H1 (cell line): Measurements from ENCODE around the gene CCDC174. TPM values are rescaled to one million over a fixed set of nuclear protein-coding genes. Genes with fewer than 3 reads are reported as not detected.

Experiments used
- CTCF ChIA-PET: fragments of 300-600 bp; sonication (Branson Sonifier 250); formaldehyde crosslinking; loops from one replicate; lab custom pipeline; 2021; ENCODE audit not compliant: partially characterized antibody; lab: Charles Lee
- POLR2A ChIA-PET: fragments of 300-600 bp; sonication (Branson Sonifier 250); formaldehyde crosslinking; loops from one replicate; lab custom pipeline; 2021; ENCODE audit warnings: inconsistent platforms; ENCODE audit not compliant: partially characterized antibody; lab: Charles Lee
- DNase-seq, 2 experiments: peaks; one replicate each; pipeline versions ENCODE4 v3.0.0 to v3.0.0-alpha.2; 2010 to 2022; ENCODE audit warnings: low spot score in 2 of 2, low read depth in 1 of 2, mixed read lengths in 1 of 2
- FAIRE-seq: peaks from 2 replicates; lab custom pipeline; 2011; peaks lifted over from hg19 to GRCh38; lab: Jason Lieb, UNC
- H2AFZ ChIP-seq: 2 replicates; pipeline ENCODE4 v1.8.1; 2012; ENCODE audit warnings: low read length, inconsistent platforms
- H2AK5ac ChIP-seq: 2 replicates; pipeline ENCODE4 v1.6.1; 2013; ENCODE audit warnings: low read depth, low read length
- H2BK120ac ChIP-seq: replicated peaks from 2 replicates; pipeline ENCODE3; 2013; ENCODE audit warnings: low read depth, low read length, inconsistent platforms
- H2BK12ac ChIP-seq: 2 replicates; pipeline ENCODE4 v1.6.1; 2013; ENCODE audit warnings: low read depth, low read length
- H2BK15ac ChIP-seq: 2 replicates; pipeline ENCODE4 v1.6.1; 2013; ENCODE audit warnings: low read length
- H2BK20ac ChIP-seq: 2 replicates; pipeline ENCODE4 v1.6.1; 2013; ENCODE audit warnings: low read length
- H2BK5ac ChIP-seq: 2 replicates; pipeline ENCODE4 v1.6.1; 2013; ENCODE audit warnings: low read depth, low read length
- H3K14ac ChIP-seq: 2 replicates; pipeline ENCODE4 v1.6.1; 2013; ENCODE audit warnings: inconsistent platforms; ENCODE audit not compliant: insufficient read length
- H3K18ac ChIP-seq: 2 replicates; pipeline ENCODE4 v1.6.1; 2013; ENCODE audit warnings: low read length; ENCODE audit errors: extremely low read depth
- H3K23ac ChIP-seq: 2 replicates; pipeline ENCODE4 v1.6.1; 2013; ENCODE audit warnings: inconsistent platforms; ENCODE audit not compliant: insufficient read length
- H3K23me2 ChIP-seq: 2 replicates; pipeline ENCODE4 v1.6.1; 2013; ENCODE audit warnings: low read depth, low read length
- H3K27ac ChIP-seq: 2 replicates; pipeline ENCODE4 v1.6.1; 2011; ENCODE audit warnings: low read depth, low read length, inconsistent platforms
- H3K27me3 ChIP-seq, 4 experiments: replicated peaks in 1 of 4; 1 replicate in 1 of 4; 2 replicates in 3 of 4; pipeline versions ENCODE4 v1.6.1 to v1.8.1; 2011 to 2013; ENCODE audit warnings: low read length in 3 of 4, mild to moderate bottlenecking in 3 of 4, inconsistent platforms in 2 of 4, mixed read lengths in 2 of 4, moderate library complexity in 1 of 4; ENCODE audit not compliant: control insufficient read depth in 3 of 4, insufficient read depth in 3 of 4; ENCODE audit errors: extremely low read depth in 1 of 4
- H3K36me3 ChIP-seq, 4 experiments: 2 replicates each; pipeline versions ENCODE4 v1.6.1 to v1.8.1; 2011 to 2013; ENCODE audit warnings: mild to moderate bottlenecking in 4 of 4, low read length in 3 of 4, moderate library complexity in 2 of 4, control low read depth in 1 of 4, inconsistent platforms in 1 of 4; ENCODE audit not compliant: insufficient read depth in 4 of 4, control insufficient read depth in 2 of 4
- H3K4ac ChIP-seq: replicated peaks from 2 replicates; pipeline ENCODE3; 2013; ENCODE audit warnings: low read length, low read depth, mixed read lengths, inconsistent platforms; ENCODE audit not compliant: insufficient read length
- H3K4me1 ChIP-seq, 4 experiments: replicated peaks in 1 of 4; 1 replicate in 1 of 4; 2 replicates in 3 of 4; pipeline versions ENCODE4 v1.6.1 to v1.8.1; 2011 to 2013; ENCODE audit warnings: low read length in 3 of 4, inconsistent platforms in 2 of 4, mixed read lengths in 1 of 4; ENCODE audit not compliant: insufficient read depth in 4 of 4, control insufficient read depth in 3 of 4
- H3K4me2 ChIP-seq, 2 experiments: 2 replicates each; pipeline versions ENCODE4 v1.6.1 to v1.8.1; 2011 to 2013; ENCODE audit warnings: low read depth in 2 of 2, low read length in 2 of 2, control low read depth in 1 of 2, inconsistent platforms in 1 of 2, mild to moderate bottlenecking in 1 of 2; ENCODE audit not compliant: insufficient read depth in 1 of 2
- H3K4me3 ChIP-seq, 4 experiments: fragments of 200-600, 300-600 bp in 1 of 4; sonication (generic), shearing (Covaris generic), sonication (Bioruptor Twin) in 1 of 4; 2 replicates each; pipeline versions ENCODE4 v1.5.1 to v1.8.1; 2011 to 2016; ENCODE audit warnings: low read length in 4 of 4, low read depth in 3 of 4, control low read depth in 2 of 4, inconsistent platforms in 2 of 4, mild to moderate bottlenecking in 2 of 4, mixed read lengths in 1 of 4, moderate library complexity in 1 of 4; ENCODE audit not compliant: insufficient read depth in 2 of 4; ENCODE audit errors: extremely low read depth in 1 of 4
- H3K56ac ChIP-seq: replicated peaks from 2 replicates; pipeline ENCODE3; 2013; ENCODE audit warnings: low read depth, mild to moderate bottlenecking, mixed read lengths, low read length, inconsistent platforms; ENCODE audit not compliant: insufficient read length
- H3K79me1 ChIP-seq: 2 replicates; pipeline ENCODE4 v1.6.1; 2013; ENCODE audit warnings: low read depth, low read length, control low read depth
- H3K79me2 ChIP-seq, 2 experiments: 2 replicates each; pipeline versions ENCODE4 v1.6.1 to v1.8.1; 2012 to 2013; ENCODE audit warnings: low read length in 2 of 2, mild to moderate bottlenecking in 2 of 2, inconsistent platforms in 1 of 2; ENCODE audit not compliant: insufficient read depth in 2 of 2, control insufficient read depth in 1 of 2
- H3K9ac ChIP-seq, 4 experiments: replicated peaks in 1 of 4; 1 replicate in 1 of 4; 2 replicates in 3 of 4; pipeline versions ENCODE4 v1.6.1 to v1.8.1; 2011 to 2013; ENCODE audit warnings: low read depth in 3 of 4, low read length in 3 of 4, control low read depth in 2 of 4, mild to moderate bottlenecking in 2 of 4, moderate library complexity in 2 of 4, inconsistent platforms in 1 of 4; ENCODE audit errors: extremely low read depth in 1 of 4
- H3K9me3 ChIP-seq, 2 experiments: 2 replicates each; pipeline versions ENCODE4 v1.6.1 to v1.8.1; 2012 to 2013; ENCODE audit warnings: mild to moderate bottlenecking in 2 of 2, moderate library complexity in 2 of 2, control low read depth in 1 of 2, inconsistent platforms in 1 of 2, low read depth in 1 of 2, low read length in 1 of 2, mixed read lengths in 1 of 2; ENCODE audit not compliant: insufficient read depth in 2 of 2
- H4K20me1 ChIP-seq, 2 experiments: replicated peaks in 1 of 2; 2 replicates each; pipeline versions ENCODE3 to v1.8.1; 2011 to 2013; ENCODE audit warnings: inconsistent platforms in 2 of 2, low read length in 2 of 2, mild to moderate bottlenecking in 1 of 2; ENCODE audit not compliant: insufficient read depth in 2 of 2, control insufficient read depth in 1 of 2
- H4K5ac ChIP-seq: 2 replicates; pipeline ENCODE4 v1.6.1; 2013; ENCODE audit warnings: low read length, low read depth, mixed read lengths, inconsistent platforms; ENCODE audit not compliant: insufficient read length
- H4K8ac ChIP-seq: 2 replicates; pipeline ENCODE4 v1.8.0; 2013; ENCODE audit warnings: mild to moderate bottlenecking, moderate library complexity, low read length, inconsistent platforms; ENCODE audit not compliant: insufficient read depth; ENCODE audit errors: extremely low read depth
- H4K91ac ChIP-seq: replicated peaks from 2 replicates; pipeline ENCODE3; 2013; ENCODE audit warnings: low read length, mixed read lengths, inconsistent platforms; ENCODE audit not compliant: insufficient read length
- CHD2 ChIP-seq: IDR thresholded peaks from 2 replicates; pipeline ENCODE4 v1.6.1; 2012; ENCODE audit warnings: low read length, improper control_type of control experiment
- WGBS, 2 experiments: shearing (Covaris generic) in 1 of 2; methylation state at CpG; one replicate each; pipeline versions ENCODE4 v1.1.6 to v1.1.7; 2013 to 2015; ENCODE audit warnings: low lambda C conversion rate in 2 of 2, mixed read lengths in 2 of 2, inconsistent platforms in 1 of 2, low coverage in 1 of 2, missing lambda C conversion rate in 1 of 2; ENCODE audit not compliant: insufficient replicate concordance in 2 of 2, insufficient coverage in 1 of 2, insufficient read length in 1 of 2; ENCODE audit errors: extremely low coverage in 1 of 2, missing lambda C conversion rate in 1 of 2; 5-methylcytosine and 5-hydroxymethylcytosine counted together
- polyA plus RNA-seq, 7 experiments: library from polyadenylated mRNA; depleted of rRNA in 3 of 7; stranded (reverse) in 5 of 7; unstranded in 2 of 7; fragments of >200 nt in 5 of 7; fragments of 200-250 nt in 2 of 7; gene quantifications; 1 replicate in 5 of 7; 2 replicates in 1 of 7; 4 replicates in 1 of 7; pipeline versions ENCODE4 v1.2.1 to v1.2.3, GENCODE V29; 2011 to 2013; ENCODE audit warnings: missing spikeins in 2 of 7, mixed read lengths in 2 of 7
- total RNA-seq: library from RNA; stranded (reverse); fragmentation: NEBNext Ultra II Directional; extraction: Animal tissue kit (Norgen Biotek cat#: 25700); gene quantifications from 2 replicates; pipeline ENCODE4 v1.2.1, GENCODE V29; 2021

The CCDC174 gene
- total and polyA plus RNA-seq, 2 of the 8 experiments (the other 6 are each of a cell fraction or from before 2014, with no cell fraction given) = 3.5 to 11.9 TPM

DNA sequence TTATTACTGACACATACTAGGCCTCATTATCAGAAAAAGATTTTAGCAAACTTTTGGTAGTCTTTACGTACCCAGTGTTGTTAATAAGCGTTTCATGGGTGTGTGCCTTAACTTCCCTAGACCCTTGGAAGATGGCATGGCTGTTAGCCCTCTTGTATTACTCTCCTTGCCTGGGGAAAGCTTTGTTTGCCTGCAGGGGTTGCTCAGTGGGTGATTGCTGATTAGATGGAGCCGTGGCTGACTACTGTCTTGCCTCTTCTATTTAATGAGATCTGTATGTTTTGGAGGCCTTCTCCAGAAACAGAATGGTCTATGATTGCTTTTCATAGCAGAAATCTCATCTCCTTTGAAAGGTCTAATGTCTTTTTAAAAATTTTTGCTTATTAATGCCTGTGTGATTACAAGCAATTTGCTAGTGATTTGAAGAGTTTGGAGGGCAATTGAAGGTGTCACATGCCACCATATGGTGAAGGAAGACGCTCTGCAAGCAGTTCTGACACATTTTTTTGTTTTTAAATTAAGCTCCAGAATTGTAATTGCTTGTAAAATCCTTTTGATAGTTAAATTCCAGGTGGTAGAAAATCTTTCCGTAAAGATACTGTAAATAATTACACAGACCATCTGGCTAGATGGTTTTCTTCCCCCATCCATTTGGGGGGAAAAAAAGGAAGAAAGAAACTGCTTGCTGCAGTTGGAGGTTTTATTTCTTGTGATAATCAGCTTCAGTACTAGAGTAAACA lies 12.0 kb downstream of the CCDC174 start:
- H3K4me3 ChIP-seq = no peak overlapping the region
- WGBS, 2 experiments = 87% methylated on average over 5 of the region's 5 CpGs; no CpG with 5 or more reads in 1 of the 2 experiments
- POLR2A ChIA-PET = interaction anchor here (1.4 kb wide), 1 partner anchor 16 kb away, joined by 4 read pairs; no protein-coding TSS in a partner anchor
- TF ChIP-seq CHD2 = no peak

More for the DNA sequence above, 12.0 kb downstream of the CCDC174 start:
- Histone ChIP-seq H2BK120ac (no peak overlapping the region), H2BK12ac (no peak overlapping the region), H3K79me1 (no peaks in the 10 kb centered on the region), H2BK20ac (no peak overlapping the region), H3K23me2 (no peaks in the 10 kb centered on the region), H3K36me3 (peaks cover 26 to 86% (median 70%) of the 10 kb centered on the region in 4 experiments), H3K4ac (no peak overlapping the region), H4K5ac (no peak overlapping the region), H4K8ac (no peak overlapping the region), H3K9ac (no peak overlapping the region), H2BK5ac (no peak overlapping the region), H3K14ac (no peak overlapping the region), H3K27me3 (no peaks in the 10 kb centered on the region), H3K4me2 (no peak overlapping the region), H4K20me1 (peaks cover 0 to 2% of the 10 kb centered on the region in 2 experiments), H3K79me2 (no peaks in the 10 kb centered on the region), H4K91ac (no peak overlapping the region), H2AK5ac (no peak overlapping the region), H3K27ac (no peak overlapping the region), H3K4me1 (no peaks in the 10 kb centered on the region), H3K56ac (no peak overlapping the region), H2AFZ (no peak overlapping the region), H3K18ac (no peak overlapping the region), H2BK15ac (no peak overlapping the region), H3K9me3 (no peaks in the 10 kb centered on the region), H3K23ac (no peak overlapping the region)
- CTCF ChIA-PET = interaction anchor here (0.7 to 1.4 kb wide), 5 partner anchors 25 to 460 kb away, joined by 3 to 4 read pairs (median 3); no protein-coding TSS in a partner anchor
- DNase-seq = no peak
- no peak for FAIRE-seq
